NCI-H345 treated with DMSO at 0.1 percent for 48 hours (cell line): ENCODE measurements around the gene JUN.

Experiments used
- DNase-seq: peaks from one replicate; lab custom pipeline; 2025; ENCODE audit not compliant: unreplicated experiment; lab: John Stamatoyannopoulos, UW

JUN gene

GRCh38 chr1:58784758-58785441 is 1.1 kb upstream of the JUN start:
- peak; percentile 79 for DNase-seq

GRCh38 chr1:58783090-58783992 is 506 bp downstream of the JUN start:
- no peak for DNase-seq

DNA sequence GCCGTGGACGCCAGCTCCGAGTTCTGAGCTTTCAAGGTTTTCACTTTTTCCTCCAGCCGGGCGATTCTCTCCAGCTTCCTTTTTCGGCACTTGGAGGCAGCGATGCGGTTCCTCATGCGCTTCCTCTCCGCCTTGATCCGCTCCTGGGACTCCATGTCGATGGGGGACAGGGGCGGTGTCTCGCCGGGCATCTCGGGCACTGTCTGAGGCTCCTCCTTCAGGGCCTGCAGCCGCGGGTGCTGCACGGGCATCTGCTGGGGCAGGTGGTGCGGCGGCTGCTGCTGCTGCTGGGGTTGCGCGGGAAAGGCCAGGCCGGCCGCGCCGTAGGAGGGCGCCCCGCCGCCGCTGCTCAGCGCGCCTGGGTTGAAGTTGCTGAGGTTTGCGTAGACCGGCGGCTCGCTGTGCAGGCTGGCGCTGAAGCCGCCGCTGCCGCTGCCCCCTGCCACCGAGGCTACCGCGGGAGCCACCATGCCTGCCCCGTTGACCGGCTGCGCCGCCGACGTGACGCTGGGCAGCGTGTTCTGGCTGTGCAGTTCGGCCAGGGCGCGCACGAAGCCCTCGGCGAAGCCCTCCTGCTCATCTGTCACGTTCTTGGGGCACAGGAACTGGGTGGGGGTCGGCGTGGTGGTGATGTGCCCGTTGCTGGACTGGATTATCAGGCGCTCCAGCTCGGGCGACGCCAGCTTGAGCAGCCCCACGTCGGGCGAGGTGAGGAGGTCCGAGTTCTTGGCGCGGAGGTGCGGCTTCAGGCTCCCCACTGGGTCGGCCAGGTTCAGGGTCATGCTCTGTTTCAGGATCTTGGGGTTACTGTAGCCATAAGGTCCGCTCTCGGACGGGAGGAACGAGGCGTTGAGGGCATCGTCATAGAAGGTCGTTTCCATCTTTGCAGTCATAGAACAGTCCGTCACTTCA is 1.4 kb downstream of the JUN start:
- no peak for DNase-seq

DNA sequence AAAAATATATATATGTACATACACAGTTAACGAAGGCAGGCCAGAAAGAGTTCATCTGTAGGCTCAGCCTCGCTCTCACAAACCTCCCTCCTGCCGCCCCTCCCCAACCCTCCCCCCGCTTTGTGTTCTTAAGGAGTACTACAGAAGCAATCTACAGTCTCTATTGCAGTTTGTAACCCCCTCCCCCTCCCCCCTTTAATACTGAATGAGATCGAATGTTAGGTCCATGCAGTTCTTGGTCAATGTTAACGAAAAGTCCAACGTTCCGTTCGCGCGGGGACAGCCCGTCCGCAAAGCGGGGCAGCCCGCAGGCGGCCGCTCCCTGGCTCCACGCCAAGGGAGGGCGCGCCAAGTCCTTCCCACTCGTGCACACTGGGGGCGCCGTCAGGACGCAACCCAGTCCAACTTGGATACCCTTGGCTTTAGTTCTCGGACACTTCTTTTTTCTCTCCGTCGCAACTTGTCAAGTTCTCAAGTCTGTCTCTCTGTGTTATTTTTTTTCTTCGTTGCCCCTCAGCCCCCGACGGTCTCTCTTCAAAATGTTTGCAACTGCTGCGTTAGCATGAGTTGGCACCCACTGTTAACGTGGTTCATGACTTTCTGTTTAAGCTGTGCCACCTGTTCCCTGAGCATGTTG is 2.2 kb downstream of the JUN start:
- DNase-seq, result peak; percentile 31

- peak; percentile 48 for DNase-seq
Observed at GRCh38 chr1:58780836-58781452, 2.9 kb downstream of the JUN start.

- no peak for DNase-seq
Observed at GRCh38 chr1:58780411-58780810, 3.4 kb downstream of the JUN start.

GRCh38 chr1:58779801-58780382 is 4.0 kb downstream of the JUN start:
- DNase-seq, result peak; percentile 68

DNA sequence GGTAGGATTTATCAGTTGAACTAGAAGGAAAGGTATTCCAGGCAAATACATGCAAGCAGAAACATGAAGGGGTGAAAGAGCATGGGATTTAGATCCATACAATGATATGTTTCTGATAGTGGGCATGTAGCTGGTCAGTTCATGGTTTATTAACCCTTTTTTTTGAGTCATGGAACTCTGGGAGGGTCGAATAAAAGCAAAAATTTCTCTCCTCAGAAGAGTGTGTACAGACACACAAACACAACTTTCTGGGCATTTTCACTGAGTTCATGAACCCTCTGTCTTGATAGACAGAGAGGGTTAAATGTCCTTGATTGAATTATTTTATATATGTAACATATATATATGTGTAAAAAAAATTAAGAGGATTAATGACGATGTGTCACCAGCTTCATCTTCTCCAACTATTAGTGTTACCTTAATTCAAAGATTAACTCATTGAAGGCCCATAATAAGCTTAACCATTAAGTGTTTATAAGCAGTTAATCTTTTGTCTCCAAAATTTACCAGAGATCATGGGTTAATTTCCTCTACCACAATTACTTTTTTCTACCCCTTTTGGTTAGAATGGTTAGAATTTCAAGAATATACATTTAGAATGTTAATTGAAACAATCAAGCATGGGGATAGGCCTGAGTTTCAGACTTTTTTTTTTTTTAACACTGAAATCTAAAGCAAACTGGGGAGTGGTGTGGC is 4.6 kb downstream of the JUN start:
- DNase-seq, result no peak

GRCh38 chr1:58778385-58779000 is 5.4 kb downstream of the JUN start:
- no peak for DNase-seq

GRCh38 chr1:58774027-58774426 is 9.8 kb downstream of the JUN start:
- no peak for DNase-seq

- peak; percentile 93 for DNase-seq
Observed at GRCh38 chr1:58773406-58773840, 10.4 kb downstream of the JUN start.

DNA sequence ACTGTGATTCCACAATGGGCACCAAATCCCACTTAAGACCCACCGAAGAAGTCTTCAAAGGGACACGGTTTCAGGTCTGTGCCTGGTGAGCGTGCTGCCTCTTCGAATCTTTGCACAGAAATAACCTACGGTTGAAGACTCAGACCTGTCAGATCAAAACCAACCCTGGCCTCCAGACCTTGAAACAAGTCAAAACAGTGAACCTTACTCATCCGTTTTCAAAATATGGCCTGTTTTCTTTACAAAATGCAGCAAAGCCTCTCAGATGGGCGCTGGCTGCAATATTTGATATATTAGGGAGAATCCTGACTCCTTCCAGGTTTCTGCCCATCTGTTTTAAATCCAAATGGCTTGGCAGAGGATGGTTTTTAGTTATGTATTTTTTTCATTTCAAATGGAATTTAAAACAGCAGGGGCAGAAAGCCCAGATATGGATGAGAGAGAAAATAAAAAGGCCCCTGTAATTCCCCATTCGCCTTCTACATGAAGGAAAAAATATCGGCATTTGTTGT is 14.0 kb downstream of the JUN start:
- no peak for DNase-seq

- DNase-seq, result peak; percentile 32
Observed at GRCh38 chr1:58768971-58769808, 14.7 kb downstream of the JUN start.

- no peak for DNase-seq
Observed at GRCh38 chr1:58768191-58768731, 15.6 kb downstream of the JUN start.

- DNase-seq, result no peak
Observed at GRCh38 chr1:58767143-58767542, 16.7 kb downstream of the JUN start.

GRCh38 chr1:58765441-58765840 is 18.4 kb downstream of the JUN start:
- DNase-seq, result no peak

DNA sequence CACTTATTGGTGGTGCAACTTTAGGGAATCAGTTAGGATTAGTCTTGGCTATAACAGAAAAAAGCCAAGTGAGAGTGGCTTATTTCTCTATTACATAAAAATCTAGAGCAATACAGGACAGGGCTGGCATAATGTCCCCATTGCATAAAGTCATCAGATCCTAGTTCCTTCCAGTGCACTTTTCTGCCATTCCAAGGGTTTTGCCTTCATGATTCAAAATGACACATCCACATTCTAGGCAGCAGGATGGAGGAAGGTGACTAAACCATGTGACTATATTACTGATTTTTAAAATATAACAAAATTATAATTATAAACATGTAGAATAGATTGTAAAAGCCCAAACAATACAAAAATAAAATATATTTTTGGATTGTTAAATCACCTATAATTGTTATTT is 18.8 kb downstream of the JUN start:
- DNase-seq, result no peak
